GM10266 (cell line): ENCODE results near the gene RPL41.

Experiments
- DNase-seq: peaks from one replicate; pipeline ENCODE4 v3.0.0; 2012; ENCODE audit errors: extremely low spot score
- TF ChIP-seq, protein P1 (sequence below): IDR thresholded peaks from 2 replicates; pipeline ENCODE4 v1.5.1; 2012; ENCODE audit warnings: mild to moderate bottlenecking, low read depth; ENCODE audit not compliant: control insufficient read depth, insufficient read depth; ENCODE audit errors: missing control alignments

RPL41 gene

DNA sequence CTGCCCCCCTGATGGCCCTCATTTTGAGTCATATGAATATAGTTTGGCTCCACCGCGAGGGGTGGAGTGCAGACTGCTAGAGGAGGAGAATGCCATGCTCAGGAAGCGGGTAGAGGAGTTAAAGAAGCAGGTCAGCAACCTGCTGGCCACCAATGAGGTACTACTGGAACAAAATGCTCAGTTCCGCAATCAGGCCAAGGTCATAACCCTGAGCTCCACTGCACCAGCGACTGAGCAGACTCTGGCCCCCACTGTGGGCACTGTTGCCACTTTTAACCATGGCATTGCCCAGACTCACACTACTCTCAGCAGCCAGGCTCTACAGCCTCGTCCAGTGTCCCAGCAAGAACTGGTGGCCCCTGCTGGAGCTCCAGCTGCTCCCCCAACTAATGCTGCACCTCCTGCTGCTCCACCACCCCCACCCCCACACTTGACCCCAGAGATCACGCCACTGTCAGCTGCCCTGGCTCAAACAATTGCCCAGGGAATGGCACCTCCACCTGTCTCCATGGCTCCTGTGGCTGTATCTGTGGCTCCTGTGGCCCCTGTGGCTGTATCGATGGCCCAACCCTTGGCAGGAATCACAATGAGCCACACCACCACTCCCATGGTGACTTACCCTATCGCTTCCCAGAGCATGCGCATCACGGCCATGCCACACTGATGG is 4.9 kb downstream of the RPL41 start:
- TF ChIP-seq, protein P1, sequence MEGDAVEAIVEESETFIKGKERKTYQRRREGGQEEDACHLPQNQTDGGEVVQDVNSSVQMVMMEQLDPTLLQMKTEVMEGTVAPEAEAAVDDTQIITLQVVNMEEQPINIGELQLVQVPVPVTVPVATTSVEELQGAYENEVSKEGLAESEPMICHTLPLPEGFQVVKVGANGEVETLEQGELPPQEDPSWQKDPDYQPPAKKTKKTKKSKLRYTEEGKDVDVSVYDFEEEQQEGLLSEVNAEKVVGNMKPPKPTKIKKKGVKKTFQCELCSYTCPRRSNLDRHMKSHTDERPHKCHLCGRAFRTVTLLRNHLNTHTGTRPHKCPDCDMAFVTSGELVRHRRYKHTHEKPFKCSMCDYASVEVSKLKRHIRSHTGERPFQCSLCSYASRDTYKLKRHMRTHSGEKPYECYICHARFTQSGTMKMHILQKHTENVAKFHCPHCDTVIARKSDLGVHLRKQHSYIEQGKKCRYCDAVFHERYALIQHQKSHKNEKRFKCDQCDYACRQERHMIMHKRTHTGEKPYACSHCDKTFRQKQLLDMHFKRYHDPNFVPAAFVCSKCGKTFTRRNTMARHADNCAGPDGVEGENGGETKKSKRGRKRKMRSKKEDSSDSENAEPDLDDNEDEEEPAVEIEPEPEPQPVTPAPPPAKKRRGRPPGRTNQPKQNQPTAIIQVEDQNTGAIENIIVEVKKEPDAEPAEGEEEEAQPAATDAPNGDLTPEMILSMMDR: no peak
- DNase-seq: no peak

DNA sequence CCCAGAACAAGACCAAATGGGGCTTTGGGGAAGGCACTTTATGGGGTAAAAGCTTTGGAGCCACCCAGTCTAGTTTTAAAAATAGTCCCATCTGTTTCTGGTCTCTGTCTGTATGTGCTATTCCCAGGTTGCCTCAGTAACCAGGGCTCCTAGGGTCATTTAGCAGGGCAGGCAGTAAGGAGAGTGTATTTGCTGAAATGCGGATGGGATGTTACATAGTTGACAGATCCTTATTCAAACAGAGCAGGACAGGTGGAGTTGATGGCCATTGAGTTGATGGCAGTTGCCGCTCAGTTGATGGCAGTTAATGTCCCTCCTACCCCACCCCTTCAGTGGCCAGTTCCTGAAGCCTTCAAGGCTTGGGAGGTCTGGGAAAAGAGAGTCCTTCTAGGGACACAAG is 6.2 kb downstream of the RPL41 start:
- TF ChIP-seq, protein P1: no peak
- no peak for DNase-seq

DNA sequence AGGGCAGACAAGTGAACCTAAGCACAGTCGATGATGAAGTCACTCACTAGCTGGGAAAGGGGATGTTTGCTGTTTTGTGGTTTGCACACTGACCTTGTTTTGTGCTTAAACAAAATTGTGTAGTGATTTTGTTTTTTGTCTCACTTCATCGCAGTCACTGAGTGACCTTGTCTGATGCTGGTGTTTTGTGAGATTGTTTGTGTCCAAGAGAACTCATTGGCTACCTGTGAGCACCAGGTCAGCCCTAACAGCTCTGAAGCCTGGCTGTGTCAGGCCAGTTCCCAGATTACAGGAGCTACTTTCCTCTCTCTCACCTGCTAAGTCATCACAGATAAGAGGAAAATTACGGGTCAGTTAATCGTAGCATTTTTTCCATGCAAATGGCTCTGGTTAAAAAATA is 7.7 kb downstream of the RPL41 start:
- TF ChIP-seq, protein P1: no peak
- DNase-seq: no peak

DNA sequence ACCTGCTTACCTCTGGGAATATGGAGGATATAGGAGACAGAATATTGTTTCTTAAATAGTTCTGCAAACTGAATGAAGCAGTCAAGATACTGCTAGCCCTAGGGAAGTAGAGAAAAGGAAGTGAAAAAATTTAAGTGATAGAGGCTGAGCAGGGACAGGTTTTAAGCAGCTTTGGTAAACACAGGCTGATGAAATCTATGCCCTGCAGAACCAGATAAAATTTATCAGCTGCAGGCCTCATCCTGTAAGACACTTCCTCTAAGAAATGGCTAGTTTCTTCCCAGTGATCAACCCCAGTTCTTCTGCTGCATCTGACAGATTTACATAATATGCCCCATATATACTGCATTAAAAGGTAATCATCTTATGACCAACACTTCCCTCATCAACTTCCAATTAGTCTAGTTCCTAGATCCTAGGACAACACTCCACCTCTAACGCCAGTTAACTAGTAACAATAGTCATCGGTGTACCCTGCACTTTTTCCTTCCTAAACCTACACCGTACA is 10.4 kb downstream of the RPL41 start:
- no peak for DNase-seq
- TF ChIP-seq, protein P1: no peak

DNA sequence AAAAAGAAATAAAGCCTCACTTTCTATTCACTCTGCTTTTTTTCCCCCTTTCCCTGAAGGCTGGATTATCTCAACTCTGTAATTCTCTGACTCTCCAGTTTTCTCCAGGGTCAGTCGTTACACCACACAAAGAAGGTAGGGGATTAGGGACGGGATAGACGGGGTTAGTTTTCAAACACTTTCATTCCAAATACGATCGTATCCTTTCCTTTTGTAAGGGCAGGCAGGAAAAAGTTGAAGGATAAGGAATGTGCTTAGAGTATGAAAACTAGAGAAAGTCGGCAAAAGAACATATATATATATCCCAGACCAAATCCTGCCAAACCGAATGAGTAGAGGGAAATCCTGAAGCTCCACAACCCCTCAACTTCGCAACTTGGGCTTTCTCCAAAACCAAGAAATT is 11.1 kb downstream of the RPL41 start:
- TF ChIP-seq, protein P1: no peak

DNA sequence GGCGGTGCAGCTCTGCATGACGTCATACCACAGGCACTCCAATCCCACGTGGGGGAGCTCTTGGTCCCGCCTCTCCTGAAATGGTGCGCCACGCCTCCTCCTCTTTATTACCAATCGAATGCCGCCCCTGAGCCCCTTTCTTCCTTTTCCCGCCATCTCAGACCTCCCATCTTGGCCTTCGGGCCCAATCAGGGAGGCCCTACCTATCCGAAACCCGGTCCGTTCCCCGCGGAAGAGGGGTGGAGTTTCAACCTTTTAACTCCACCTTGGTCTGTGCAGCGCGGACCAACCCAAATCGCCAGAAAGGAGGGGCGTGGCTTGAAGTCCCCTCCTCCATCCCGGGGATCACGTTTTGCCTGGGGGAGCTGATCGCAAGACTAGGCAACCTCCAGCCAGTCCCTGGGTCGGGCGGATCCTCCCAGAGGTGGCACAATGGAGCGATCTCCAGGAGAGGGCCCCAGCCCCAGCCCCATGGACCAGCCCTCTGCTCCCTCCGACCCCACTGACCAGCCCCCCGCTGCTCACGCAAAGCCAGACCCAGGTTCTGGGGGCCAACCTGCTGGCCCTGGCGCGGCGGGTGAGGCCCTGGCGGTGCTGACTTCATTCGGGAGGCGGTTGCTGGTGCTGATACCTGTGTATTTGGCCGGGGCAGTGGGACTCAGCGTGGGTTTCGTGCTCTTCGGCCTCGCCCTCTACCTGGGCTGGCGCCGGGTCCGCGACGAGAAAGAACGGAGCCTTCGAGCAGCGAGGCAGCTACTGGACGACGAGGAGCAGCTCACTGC is 11.6 kb downstream of the RPL41 start, which contains the start of gene ESYT1:
ESYT1 (plus strand) TSS at position 380 of the 782 bp plus-strand sequence; CDS start at position 433, 53 bp downstream.
- DNase-seq: peak; percentile 96
- TF ChIP-seq, protein P1: no peak

More for the DNA sequence above, 11.1 kb downstream of the RPL41 start:
- DNase-seq: no peak
